MCF 10A (cell line): ENCODE measurements around the gene FN3K. TPM values are rescaled to one million over a fixed set of nuclear protein-coding genes. Genes with fewer than 3 reads are reported as not detected.

ENCODE experiments used
- BruUV-seq: library from RNA; stranded (reverse); fragments of 400-500 nt; replicated peaks from 2 replicates; lab custom pipeline; 2021; lab: Mats Ljungman, UMichigan
- CTCF ChIA-PET: fragments of 300-600 bp; sonication (Branson Sonifier 250); formaldehyde crosslinking; extraction: SDS; loops from one replicate; lab custom pipeline; 2021; ENCODE audit warnings: antibody characterized with exemption, inconsistent platforms; lab: Yijun Ruan, JAX
- POLR2A ChIA-PET: fragments of 300-600, 350-650 bp; sonication (Branson Sonifier 250); formaldehyde crosslinking; extraction: SDS; loops from one replicate; lab custom pipeline; 2020; ENCODE audit warnings: antibody characterized with exemption, inconsistent platforms; lab: Yijun Ruan, JAX
- DNase-seq: peaks from one replicate; pipeline ENCODE4 v3.0.0-alpha.2; 2018; ENCODE audit not compliant: unreplicated experiment
- H3K27ac Mint-ChIP-seq: one replicate; pipeline ENCODE4 v1.8.0; 2022; ENCODE audit warnings: mild to moderate bottlenecking, low read depth, mixed read lengths; ENCODE audit not compliant: unreplicated experiment
- H3K27me3 Mint-ChIP-seq: one replicate; pipeline ENCODE4 v1.8.0; 2022; ENCODE audit warnings: mixed read lengths; ENCODE audit not compliant: insufficient read depth, unreplicated experiment
- H3K36me3 Mint-ChIP-seq: one replicate; pipeline ENCODE4 v1.8.0; 2022; ENCODE audit warnings: mild to moderate bottlenecking, moderate library complexity, mixed read lengths; ENCODE audit not compliant: insufficient read depth, unreplicated experiment
- H3K4me1 Mint-ChIP-seq: one replicate; pipeline ENCODE4 v1.8.0; 2022; ENCODE audit warnings: mixed read lengths; ENCODE audit not compliant: insufficient read depth, unreplicated experiment
- H3K4me3 Mint-ChIP-seq: one replicate; pipeline ENCODE4 v1.8.0; 2022; ENCODE audit warnings: mild to moderate bottlenecking, moderate library complexity, mixed read lengths; ENCODE audit not compliant: unreplicated experiment
- H3K9me3 Mint-ChIP-seq: one replicate; pipeline ENCODE4 v1.8.0; 2022; ENCODE audit warnings: mixed read lengths; ENCODE audit not compliant: unreplicated experiment
- intact Hi-C: fragments of 100-400 bp; cut with micrococcal nuclease; formaldehyde crosslinking; loops from 2 replicates; pipeline ENCODE4 v1.14.1; 2022
- total RNA-seq: library from RNA; stranded (reverse); gene quantifications from 2 replicates; pipeline ENCODE4 v1.2.3, GENCODE V29; 2022
- TF ChIP-seq, protein P1 (sequence below): fragments of 200-600 bp; IDR thresholded peaks from one replicate; pipeline ENCODE4 v1.8.0; 2022; ENCODE audit warnings: antibody characterized with exemption, mild to moderate bottlenecking; ENCODE audit not compliant: unreplicated experiment

The FN3K gene
- total RNA-seq, 1 experiment from 2014 or later: 1.3 TPM

DNA sequence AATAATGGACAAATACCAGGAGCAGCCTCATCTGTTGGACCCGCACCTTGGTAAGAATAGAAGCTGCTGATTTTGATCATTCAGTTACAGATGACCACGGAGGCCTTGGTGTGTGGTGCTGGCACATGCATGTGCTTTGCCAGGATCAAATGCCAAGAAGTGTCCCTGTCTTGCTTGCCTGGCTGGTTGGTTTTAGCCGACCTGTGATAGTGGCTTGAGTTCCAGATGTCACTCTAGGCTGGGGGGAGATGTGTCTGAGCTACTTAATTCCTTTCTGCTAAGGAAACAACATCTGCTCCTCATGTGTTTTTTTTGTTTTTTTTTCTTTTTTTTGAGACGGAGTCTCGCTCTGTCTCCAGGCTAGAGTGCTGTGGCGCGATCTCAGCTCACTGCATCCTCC lies 20.8 kb downstream of the FN3K start:
- H3K27me3 Mint-ChIP-seq: no peaks in the 10 kb centered on the region
- ChIA-PET CTCF (interaction anchor here (0.6 to 2.4 kb wide), 3 partner anchors 10 to 201 kb away, joined by 3 to 8 read pairs (median 5); no protein-coding TSS in a partner anchor), POLR2A (interaction anchor here (0.5 kb wide), 1 partner anchor 12 kb away, joined by 3 read pairs; no protein-coding TSS in a partner anchor)
- H3K9me3 Mint-ChIP-seq: no peaks in the 10 kb centered on the region
- BruUV-seq: no TSS peak
- intact Hi-C loops: no loop called here
- H3K4me1 Mint-ChIP-seq: no peaks in the 10 kb centered on the region
- H3K36me3 Mint-ChIP-seq: peaks cover 17% of the 10 kb centered on the region
- DNase-seq: no peak
- no peak overlapping the region for H3K4me3 Mint-ChIP-seq
- TF ChIP-seq, protein P1, sequence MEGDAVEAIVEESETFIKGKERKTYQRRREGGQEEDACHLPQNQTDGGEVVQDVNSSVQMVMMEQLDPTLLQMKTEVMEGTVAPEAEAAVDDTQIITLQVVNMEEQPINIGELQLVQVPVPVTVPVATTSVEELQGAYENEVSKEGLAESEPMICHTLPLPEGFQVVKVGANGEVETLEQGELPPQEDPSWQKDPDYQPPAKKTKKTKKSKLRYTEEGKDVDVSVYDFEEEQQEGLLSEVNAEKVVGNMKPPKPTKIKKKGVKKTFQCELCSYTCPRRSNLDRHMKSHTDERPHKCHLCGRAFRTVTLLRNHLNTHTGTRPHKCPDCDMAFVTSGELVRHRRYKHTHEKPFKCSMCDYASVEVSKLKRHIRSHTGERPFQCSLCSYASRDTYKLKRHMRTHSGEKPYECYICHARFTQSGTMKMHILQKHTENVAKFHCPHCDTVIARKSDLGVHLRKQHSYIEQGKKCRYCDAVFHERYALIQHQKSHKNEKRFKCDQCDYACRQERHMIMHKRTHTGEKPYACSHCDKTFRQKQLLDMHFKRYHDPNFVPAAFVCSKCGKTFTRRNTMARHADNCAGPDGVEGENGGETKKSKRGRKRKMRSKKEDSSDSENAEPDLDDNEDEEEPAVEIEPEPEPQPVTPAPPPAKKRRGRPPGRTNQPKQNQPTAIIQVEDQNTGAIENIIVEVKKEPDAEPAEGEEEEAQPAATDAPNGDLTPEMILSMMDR: no peak
- no peak overlapping the region for H3K27ac Mint-ChIP-seq

DNA sequence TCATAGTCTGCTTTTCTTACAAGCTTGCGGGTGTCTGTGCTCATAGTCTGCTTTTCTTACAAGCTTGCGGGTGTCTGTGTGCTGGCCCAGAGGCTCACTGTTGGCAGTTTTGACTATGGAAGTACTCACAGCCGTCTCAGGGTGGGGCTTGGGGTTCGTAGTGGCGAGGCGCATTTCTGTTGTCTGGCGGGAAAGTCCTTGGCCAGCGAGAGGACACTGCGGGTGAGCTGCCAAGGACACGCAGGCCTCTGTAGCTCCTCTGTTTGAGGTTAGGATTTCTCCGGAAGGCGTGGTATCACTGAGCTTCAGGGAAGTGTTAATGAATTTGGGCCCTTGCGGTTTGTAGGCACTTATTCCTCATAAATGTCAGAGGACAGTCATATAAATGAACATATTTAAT lies 30.0 kb downstream of the FN3K start:
- Mint-ChIP-seq H3K27ac (no peak overlapping the region), H3K4me1 (no peaks in the 10 kb centered on the region), H3K4me3 (no peak overlapping the region), H3K36me3 (peaks cover 42% of the 10 kb centered on the region), H3K27me3 (no peaks in the 10 kb centered on the region), H3K9me3 (no peaks in the 10 kb centered on the region)
- TF ChIP-seq, protein P1: no peak
- ChIA-PET CTCF (interaction anchor here (0.6 to 0.7 kb wide), 3 partner anchors 11 to 401 kb away, joined by 3 read pairs; no protein-coding TSS in a partner anchor), POLR2A (no interaction called here)
- BruUV-seq: no TSS peak
- intact Hi-C loops: loop anchor here (10.0 kb wide), 1 partner anchor 121 kb away; the partner anchor contains the start of gene WDR45B
- DNase-seq: no peak

DNA sequence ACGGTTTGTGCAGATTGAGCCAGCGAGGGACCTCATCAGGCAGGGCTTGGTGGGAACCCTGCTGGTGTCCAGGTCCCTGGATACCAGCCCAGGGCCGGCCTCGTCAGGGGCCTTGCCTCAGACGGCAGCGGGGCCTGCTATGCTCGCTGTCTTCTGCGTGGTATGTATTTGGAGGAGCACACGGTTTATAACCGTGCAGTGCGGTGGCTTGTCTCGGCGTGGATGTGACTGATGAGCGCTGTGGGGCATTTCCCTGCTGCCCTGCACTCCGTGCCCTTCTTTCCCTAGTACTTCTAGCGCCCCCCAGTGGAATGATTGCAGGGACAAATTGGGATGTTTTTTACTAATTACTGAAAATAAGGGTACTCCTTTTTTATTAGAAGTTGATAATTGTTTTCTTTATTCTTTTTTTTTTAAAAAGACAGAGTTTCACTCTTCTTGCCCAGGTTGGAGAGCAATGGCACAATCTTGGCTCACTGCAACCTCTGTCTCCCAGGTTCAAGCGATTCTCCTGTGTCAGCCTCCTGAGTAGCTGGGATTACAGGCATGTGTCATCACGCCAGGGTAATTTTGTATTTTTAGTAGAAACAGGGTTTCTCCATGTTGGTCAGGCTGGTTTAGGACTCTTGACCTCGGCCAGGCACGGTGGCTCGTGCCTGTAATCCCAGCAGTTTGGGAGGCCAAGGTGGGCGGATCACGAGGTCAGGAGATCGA lies 31.8 kb downstream of the FN3K start:
- Mint-ChIP-seq H3K9me3 (no peaks in the 10 kb centered on the region), H3K4me1 (peaks cover 4% of the 10 kb centered on the region), H3K4me3 (no peak overlapping the region), H3K36me3 (peaks cover 42% of the 10 kb centered on the region), H3K27ac (no peak overlapping the region), H3K27me3 (no peaks in the 10 kb centered on the region)
- BruUV-seq: no TSS peak
- TF ChIP-seq, protein P1: peak; percentile 52
- peak; percentile 60 for DNase-seq
- POLR2A ChIA-PET: interaction anchor here (1.0 kb wide), 1 partner anchor 14 kb away, joined by 3 read pairs; no protein-coding TSS in a partner anchor
- intact Hi-C loops: loop anchor here (10.0 kb wide), 1 partner anchor 122 kb away; the partner anchor contains the start of gene WDR45B
- CTCF ChIA-PET: interaction anchor here (0.7 to 1.9 kb wide), 4 partner anchors 12 to 374 kb away, joined by 4 to 8 read pairs (median 6); no protein-coding TSS in a partner anchor

DNA sequence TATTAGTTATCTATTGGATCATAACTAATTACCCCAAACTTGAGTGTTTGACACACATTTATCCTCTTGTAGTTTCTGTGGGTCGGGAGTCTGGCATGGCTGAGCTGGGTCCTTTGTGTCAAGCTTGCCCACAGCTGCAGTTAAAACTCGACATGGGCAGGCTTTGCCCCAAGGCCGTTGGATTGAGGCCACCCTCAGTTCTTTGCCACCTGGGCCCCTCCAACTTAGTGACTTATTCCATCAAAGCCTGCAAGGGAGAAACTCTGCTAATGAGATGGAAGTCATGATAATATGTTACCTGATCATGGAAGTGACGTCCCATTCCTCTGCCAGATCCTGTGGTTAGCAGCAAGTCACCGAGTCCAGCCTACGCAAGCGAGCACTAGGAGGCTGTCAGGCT lies 33.6 kb downstream of the FN3K start:
- Mint-ChIP-seq H3K27ac (peak overlapping the region; percentile 39), H3K9me3 (no peaks in the 10 kb centered on the region), H3K4me3 (no peak overlapping the region), H3K36me3 (peaks cover 42% of the 10 kb centered on the region), H3K27me3 (no peaks in the 10 kb centered on the region), H3K4me1 (peaks cover 6% of the 10 kb centered on the region)
- CTCF ChIA-PET: interaction anchor here (0.6 to 1.9 kb wide), 6 partner anchors 13 to 418 kb away, joined by 3 to 8 read pairs (median 3); no protein-coding TSS in a partner anchor
- TF ChIP-seq, protein P1: no peak
- intact Hi-C loops: loop anchor here (10.0 kb wide), 1 partner anchor 124 kb away; the partner anchor contains the start of gene WDR45B
- no peak for DNase-seq
- POLR2A ChIA-PET: no interaction called here
- BruUV-seq: no TSS peak
